Myocyte (in vitro differentiated cells): ENCODE results near the gene NUP210. TPM values are rescaled to one million over a fixed set of nuclear protein-coding genes. Genes with fewer than 3 reads are reported as not detected.

Experiments
- DNase-seq: peaks from one replicate; pipeline ENCODE4 v3.0.0-alpha.2; 2012; ENCODE audit warnings: low read depth
- total RNA-seq: library from RNA; depleted of rRNA; stranded (reverse); fragments of >200 nt; gene quantifications from 2 replicates; pipeline ENCODE4 v1.2.3, GENCODE V29; 2014

Gene NUP210
- total RNA-seq, 1 donor from 2014 or later: not detected

GRCh38 chr3:13407926-13408325 is 12.2 kb downstream of the NUP210 start:
- no peak for DNase-seq

GRCh38 chr3:13407475-13407874 is 12.6 kb downstream of the NUP210 start:
- no peak for DNase-seq

- DNase-seq: no peak
These were observed 13.9 kb downstream of the NUP210 start for GRCh38 chr3:13406190-13406589.

- no peak for DNase-seq
These were observed 14.5 kb downstream of the NUP210 start for GRCh38 chr3:13405614-13406013.

- no peak for DNase-seq
These were observed 15.3 kb downstream of the NUP210 start for GRCh38 chr3:13404626-13405452.

- DNase-seq: no peak
These were observed 16.3 kb downstream of the NUP210 start for GRCh38 chr3:13403847-13404246.

GRCh38 chr3:13403213-13403819 is 16.8 kb downstream of the NUP210 start:
- no peak for DNase-seq

GRCh38 chr3:13401149-13401548 is 19.0 kb downstream of the NUP210 start:
- no peak for DNase-seq

- DNase-seq: no peak
These were observed 19.9 kb downstream of the NUP210 start for GRCh38 chr3:13400114-13400673.

GRCh38 chr3:13399603-13400002 is 20.5 kb downstream of the NUP210 start:
- DNase-seq: no peak

- DNase-seq: no peak
These were observed 22.8 kb downstream of the NUP210 start for GRCh38 chr3:13397316-13397715.

GRCh38 chr3:13394363-13394762 is 25.8 kb downstream of the NUP210 start:
- DNase-seq: no peak

GRCh38 chr3:13393427-13394360 is 26.4 kb downstream of the NUP210 start:
- DNase-seq: no peak

GRCh38 chr3:13391308-13391707 is 28.8 kb downstream of the NUP210 start:
- no peak for DNase-seq

GRCh38 chr3:13389378-13389777 is 30.7 kb downstream of the NUP210 start:
- no peak for DNase-seq

- DNase-seq: no peak
These were observed 31.3 kb downstream of the NUP210 start for GRCh38 chr3:13388816-13389215.

GRCh38 chr3:13385373-13385965 is 34.7 kb downstream of the NUP210 start:
- no peak for DNase-seq

GRCh38 chr3:13380971-13381370 is 39.2 kb downstream of the NUP210 start:
- DNase-seq: no peak

- DNase-seq: peak; percentile 35
These were observed 40.8 kb downstream of the NUP210 start for GRCh38 chr3:13379201-13379830.

GRCh38 chr3:13378155-13378554 is 42.0 kb downstream of the NUP210 start:
- no peak for DNase-seq
